Sigmoid colon (tissue), 7 donors: ENCODE measurements around the gene ZNF366. TPM values are rescaled to one million over a fixed set of nuclear protein-coding genes. Genes with fewer than 3 reads are reported as not detected.

ENCODE experiments used
- DNase-seq: peaks from one replicate; pipeline ENCODE4 v3.0.0-alpha.2; 2019
- H3K27ac ChIP-seq, 4 donors: fragments of 200-600 bp; sonication (generic); one replicate each; pipeline ENCODE4 v1.5.1; 2016 to 2019; ENCODE audit warnings: mild to moderate bottlenecking in 1 of 4
- H3K27me3 ChIP-seq, 3 donors: fragments of 200-600 bp; sonication (generic); one replicate each; pipeline ENCODE4 v1.5.1; 2019; ENCODE audit warnings: mild to moderate bottlenecking in 1 of 3
- H3K36me3 ChIP-seq, 4 donors: fragments of 200-600 bp; sonication (generic); one replicate each; pipeline ENCODE4 v1.5.1; 2016 to 2019
- H3K4me1 ChIP-seq, 4 donors: fragments of 200-600 bp; sonication (generic); one replicate each; pipeline ENCODE4 v1.5.1; 2017 to 2019
- H3K4me3 ChIP-seq, 4 donors: fragments of 200-600 bp; sonication (generic); one replicate each; pipeline ENCODE4 v1.5.1; 2017 to 2019; ENCODE audit warnings: mild to moderate bottlenecking in 2 of 4, moderate library complexity in 1 of 4
- H3K9me3 ChIP-seq, 4 donors: fragments of 200-600 bp in 3 of 4; sonication (generic) in 3 of 4; one replicate each; pipeline versions ENCODE4 v1.5.1 to v1.6.1; 2013 to 2019
- EP300 ChIP-seq, 4 donors: sonication (generic); formaldehyde crosslinking; IDR thresholded peaks; one replicate each; pipeline ENCODE4 v1.6.1; 2017; ENCODE audit warnings: antibody characterized with exemption in 4 of 4
- POLR2A ChIP-seq, 2 donors: fragments of 450-650 bp; IDR thresholded peaks; one replicate each; pipeline ENCODE4 v1.6.1; 2016; ENCODE audit warnings: antibody characterized with exemption in 2 of 2, mild to moderate bottlenecking in 2 of 2, moderate library complexity in 2 of 2
- POLR2AphosphoS5 ChIP-seq, 4 donors: sonication (generic); formaldehyde crosslinking; IDR thresholded peaks; one replicate each; pipeline ENCODE4 v1.6.1; 2017; ENCODE audit warnings: antibody characterized with exemption in 4 of 4
- WGBS, 2 donors: extraction: QIAGEN DNeasy Blood & Tissue Kit; methylation state at CpG; one replicate each; pipeline ENCODE4 v1.1.7; 2013; 5-methylcytosine and 5-hydroxymethylcytosine counted together
- intact Hi-C: fragments of 100-400 bp; cut with DNase I; formaldehyde crosslinking; loops from one replicate; pipeline ENCODE4 v1.15.1; 2023
- polyA plus RNA-seq, 3 donors: library from polyadenylated mRNA; stranded (reverse); fragments of 200-250 nt; gene quantifications; one replicate each; pipeline ENCODE4 v1.2.3, GENCODE V29; 2013
- total RNA-seq, 4 donors: library from RNA; depleted of rRNA; stranded (reverse); fragments of >200 nt; gene quantifications; one replicate each; pipeline ENCODE4 v1.1.0, GENCODE V29; 2016
- TF ChIP-seq, protein P1 (sequence below), 4 experiments: fragments of 450-650 bp in 3 of 4; fragments of 200-600 bp in 1 of 4; IDR thresholded peaks; one replicate each; pipeline ENCODE4 v1.5.1; 2016 to 2019; ENCODE audit warnings: antibody characterized with exemption in 4 of 4, mild to moderate bottlenecking in 3 of 4, moderate library complexity in 2 of 4
- donor health status: healthy with polysubstance abuse.
- donor health status: Bipolar disorder and iron deficiency.
- donor health status: healthy.

ZNF366 gene
- total and polyA plus RNA-seq, 7 donors, result 0.46 to 3.9 (median 1.8) TPM

DNA sequence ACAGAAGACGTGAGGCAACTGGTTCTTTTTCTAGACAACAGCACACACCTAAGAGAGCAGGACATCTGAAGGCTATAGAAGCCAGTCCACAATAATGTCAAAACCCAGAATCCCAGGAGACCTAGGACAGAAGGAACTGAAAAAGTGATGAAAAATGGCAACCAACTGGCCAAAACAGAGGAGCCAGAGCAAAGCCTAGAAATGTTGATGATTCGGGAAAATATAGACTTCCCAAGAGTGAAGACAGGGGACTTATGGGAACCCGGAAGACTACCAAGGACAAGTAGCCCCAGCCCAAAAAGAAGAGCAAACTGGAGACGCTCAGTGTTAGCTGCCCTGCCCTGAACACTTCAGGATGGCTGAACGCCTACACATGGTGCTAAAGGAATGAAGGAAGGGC is 43.4 kb upstream of the ZNF366 start:
- intact Hi-C loops, result no loop called here
- no peak for DNase-seq
- Histone ChIP-seq H3K27ac (no peak overlapping the region), H3K9me3 (no peaks in the 10 kb centered on the region), H3K27me3 (no peaks in the 10 kb centered on the region), H3K36me3 (no peaks in the 10 kb centered on the region), H3K4me1 (peaks cover 0 to 1% (median under 1%) of the 10 kb centered on the region in 4 donors), H3K4me3 (no peak overlapping the region)
- WGBS, 2 donors, result 93 to 94% methylated on average over 5 of the region's 5 CpGs
- TF ChIP-seq, protein P1, sequence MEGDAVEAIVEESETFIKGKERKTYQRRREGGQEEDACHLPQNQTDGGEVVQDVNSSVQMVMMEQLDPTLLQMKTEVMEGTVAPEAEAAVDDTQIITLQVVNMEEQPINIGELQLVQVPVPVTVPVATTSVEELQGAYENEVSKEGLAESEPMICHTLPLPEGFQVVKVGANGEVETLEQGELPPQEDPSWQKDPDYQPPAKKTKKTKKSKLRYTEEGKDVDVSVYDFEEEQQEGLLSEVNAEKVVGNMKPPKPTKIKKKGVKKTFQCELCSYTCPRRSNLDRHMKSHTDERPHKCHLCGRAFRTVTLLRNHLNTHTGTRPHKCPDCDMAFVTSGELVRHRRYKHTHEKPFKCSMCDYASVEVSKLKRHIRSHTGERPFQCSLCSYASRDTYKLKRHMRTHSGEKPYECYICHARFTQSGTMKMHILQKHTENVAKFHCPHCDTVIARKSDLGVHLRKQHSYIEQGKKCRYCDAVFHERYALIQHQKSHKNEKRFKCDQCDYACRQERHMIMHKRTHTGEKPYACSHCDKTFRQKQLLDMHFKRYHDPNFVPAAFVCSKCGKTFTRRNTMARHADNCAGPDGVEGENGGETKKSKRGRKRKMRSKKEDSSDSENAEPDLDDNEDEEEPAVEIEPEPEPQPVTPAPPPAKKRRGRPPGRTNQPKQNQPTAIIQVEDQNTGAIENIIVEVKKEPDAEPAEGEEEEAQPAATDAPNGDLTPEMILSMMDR (IDR thresholded peaks at IDR 0.05), result no peak
- TF ChIP-seq EP300 (IDR thresholded peaks at IDR 0.05) (no peak), POLR2A (IDR thresholded peaks at IDR 0.05) (no peak), POLR2AphosphoS5 (IDR thresholded peaks at IDR 0.05) (no peak)

DNA sequence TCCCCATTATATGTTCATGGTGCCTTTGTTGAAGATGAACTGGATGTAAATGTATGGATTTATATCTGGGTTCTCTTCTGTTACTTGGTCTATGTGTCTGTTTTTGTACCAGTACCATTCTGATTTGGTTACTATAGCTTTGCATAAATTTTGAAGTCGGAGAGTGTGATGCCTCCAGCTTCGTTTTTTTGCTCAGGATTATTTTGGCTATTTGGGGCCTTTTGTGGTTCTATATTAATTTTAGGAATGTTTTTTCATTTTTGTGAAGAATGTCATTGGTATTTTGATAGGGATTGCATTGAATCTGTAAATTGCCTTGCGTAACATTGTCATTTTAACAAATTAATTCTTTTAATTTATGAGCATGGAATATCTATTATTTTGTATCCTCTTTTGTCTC is 36.6 kb upstream of the ZNF366 start:
- Histone ChIP-seq H3K9me3 (no peaks in the 10 kb centered on the region), H3K27me3 (no peaks in the 10 kb centered on the region), H3K36me3 (no peaks in the 10 kb centered on the region), H3K27ac (no peak overlapping the region), H3K4me3 (no peak overlapping the region), H3K4me1 (no peaks in the 10 kb centered on the region)
- WGBS, 2 donors, result 60% methylated on average over 3 of the region's 3 CpGs
- intact Hi-C loops, result no loop called here
- TF ChIP-seq EP300 (IDR thresholded peaks at IDR 0.05), result no peak
- no peak for DNase-seq

DNA sequence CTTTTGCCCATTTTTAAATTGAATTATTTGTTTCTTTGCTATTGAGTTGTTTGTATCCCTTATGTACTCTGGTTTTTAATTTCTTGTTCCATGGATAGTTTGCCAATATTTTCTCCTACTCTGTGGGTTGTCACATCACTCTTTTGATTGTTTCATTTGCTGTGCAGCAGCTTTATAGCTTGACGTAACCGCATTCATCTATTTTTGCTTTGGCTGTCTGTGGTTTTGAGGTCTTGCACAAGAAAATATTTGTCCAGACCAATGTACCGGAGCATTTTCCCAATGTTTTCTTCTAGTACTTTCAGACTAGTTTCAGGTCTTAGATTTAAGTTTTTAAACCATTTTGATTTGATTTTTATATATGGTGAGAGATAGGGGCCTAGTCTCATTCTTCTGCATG is 36.2 kb upstream of the ZNF366 start:
- H3K4me1 ChIP-seq, result no peaks in the 10 kb centered on the region
- intact Hi-C loops, result no loop called here
- no peaks in the 10 kb centered on the region for H3K27me3 ChIP-seq
- H3K9me3 ChIP-seq, result no peaks in the 10 kb centered on the region
- 84 to 91% methylated on average over 3 of the region's 3 CpGs for WGBS, 2 donors
- TF ChIP-seq EP300 (IDR thresholded peaks at IDR 0.05) (no peak), POLR2A (IDR thresholded peaks at IDR 0.05) (no peak), POLR2AphosphoS5 (IDR thresholded peaks at IDR 0.05) (no peak)
- TF ChIP-seq, protein P1 (IDR thresholded peaks at IDR 0.05), result no peak
- no peak overlapping the region for H3K27ac ChIP-seq
- no peak for DNase-seq
- no peaks in the 10 kb centered on the region for H3K36me3 ChIP-seq
- H3K4me3 ChIP-seq, result no peak overlapping the region

DNA sequence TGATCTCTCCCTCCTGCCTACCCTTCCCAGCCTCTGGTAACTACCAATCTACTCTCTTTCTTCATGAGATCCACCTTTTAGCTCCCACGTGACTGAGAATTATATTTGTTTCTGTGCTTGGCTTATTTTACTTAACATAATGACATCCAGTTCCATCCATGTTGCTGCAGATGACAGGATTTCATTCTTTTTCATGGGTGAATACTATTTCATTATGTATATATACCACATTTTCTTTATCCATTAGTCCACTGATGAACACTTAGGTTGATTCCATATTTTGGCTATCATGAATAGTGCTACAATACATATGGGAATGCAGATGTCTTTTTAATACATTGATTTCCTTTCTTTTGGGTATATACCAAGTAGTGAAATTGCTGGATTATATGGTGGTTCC is 35.5 kb upstream of the ZNF366 start:
- DNase-seq, result no peak
- no peaks in the 10 kb centered on the region for H3K36me3 ChIP-seq
- no peak overlapping the region for H3K4me3 ChIP-seq
- no peaks in the 10 kb centered on the region for H3K27me3 ChIP-seq
- intact Hi-C loops, result no loop called here
- WGBS, 2 donors, result 95 to 98% methylated on average over 1 of the region's 1 CpG
- H3K9me3 ChIP-seq, result no peaks in the 10 kb centered on the region
- TF ChIP-seq, protein P1 (IDR thresholded peaks at IDR 0.05), result no peak
- no peak for TF ChIP-seq POLR2A (IDR thresholded peaks at IDR 0.05)
- TF ChIP-seq EP300 (IDR thresholded peaks at IDR 0.05), result no peak
- no peak for TF ChIP-seq POLR2AphosphoS5 (IDR thresholded peaks at IDR 0.05)
- no peak overlapping the region for H3K27ac ChIP-seq
- H3K4me1 ChIP-seq, result no peaks in the 10 kb centered on the region

DNA sequence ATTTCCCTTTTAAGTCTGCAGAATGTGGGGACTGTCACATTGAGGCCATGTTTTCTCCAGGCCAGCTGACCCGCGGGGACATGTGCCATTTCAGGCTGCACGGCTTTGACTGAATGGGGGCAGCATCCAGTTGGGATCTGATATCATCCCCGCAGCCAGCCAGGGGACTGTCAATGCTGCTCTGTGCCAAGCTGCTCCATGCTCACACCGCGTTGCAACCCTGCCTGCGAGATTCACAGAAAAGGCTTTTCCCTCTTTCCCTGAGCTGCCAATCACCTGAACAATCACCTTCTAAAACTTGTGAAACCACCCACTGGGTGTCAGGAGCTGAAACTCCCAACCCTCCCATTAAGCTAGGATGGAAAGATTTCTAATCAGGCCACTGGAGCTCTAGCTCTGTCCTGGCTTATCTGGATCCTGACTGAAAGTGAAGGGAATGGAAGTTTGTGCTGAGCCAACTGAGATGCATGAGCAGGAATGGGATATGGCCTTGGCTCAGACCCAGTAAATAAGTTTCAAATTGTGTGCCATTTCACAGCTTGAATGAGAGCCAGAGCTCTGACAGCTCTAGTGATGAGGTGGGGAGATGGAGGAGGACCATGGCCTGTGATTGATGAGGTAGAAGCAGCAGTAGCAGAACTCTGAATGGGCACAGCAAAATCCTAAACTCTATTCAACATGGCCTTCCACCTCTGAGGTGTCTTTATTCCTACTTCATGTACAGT is 34.5 kb upstream of the ZNF366 start:
- H3K27me3 ChIP-seq, result no peaks in the 10 kb centered on the region
- H3K27ac ChIP-seq, result no peak overlapping the region
- H3K4me1 ChIP-seq, result no peaks in the 10 kb centered on the region
- intact Hi-C loops, result no loop called here
- no peak for TF ChIP-seq POLR2A (IDR thresholded peaks at IDR 0.05)
- no peak for TF ChIP-seq EP300 (IDR thresholded peaks at IDR 0.05)
- TF ChIP-seq, protein P1 (IDR thresholded peaks at IDR 0.05), result no peak
- no peak for DNase-seq
- H3K36me3 ChIP-seq, result no peaks in the 10 kb centered on the region
- 76 to 88% methylated on average over 7 of the region's 7 CpGs for WGBS, 2 donors
- no peak overlapping the region for H3K4me3 ChIP-seq
- H3K9me3 ChIP-seq, result no peaks in the 10 kb centered on the region
